ENCODE results near the gene NDUFB8.
A peak's percentile ranks its signal among the peaks of the same experiment; 100 is the strongest.

Gene NDUFB8

GRCh38 chr10:100518761-100519241 lies 10.9 kb downstream of the NDUFB8 start:
- H3K4me1 ChIP-seq (ENCODE audit: insufficient read depth, low read length): peaks cover 12% of the 10 kb centered on the region
- H3K36me3 ChIP-seq (ENCODE audit: insufficient read depth, low read length): peaks cover 31% of the 10 kb centered on the region
- H2AFZ ChIP-seq (ENCODE audit: low read depth, low read length): no peak overlapping the region
- H3K9me3 ChIP-seq (ENCODE audit: insufficient read depth, low read length, severe bottlenecking): no peaks in the 10 kb centered on the region
- no peaks in the 10 kb centered on the region for H3K27me3 ChIP-seq (ENCODE audit: insufficient read depth, low read length, poor library complexity)
- peak; percentile 75 for DNase-seq
- no peak overlapping the region for H3K4me3 ChIP-seq (ENCODE audit: low read depth in 1 of 2, low read length in 2 of 2)
- H3K4me2 ChIP-seq (ENCODE audit: insufficient read depth, low read length): no peak overlapping the region
- no peaks in the 10 kb centered on the region for H3K79me2 ChIP-seq (ENCODE audit: insufficient read depth, low read length)
- TF ChIP-seq CTCF (IDR thresholded peaks at IDR 0.05; ENCODE audit: borderline replicate concordance, extremely low read depth, low read length, poor library complexity, severe bottlenecking) (peak; percentile 89), EZH2 (IDR thresholded peaks at IDR 0.05; ENCODE audit: borderline replicate concordance, low read depth, low read length, severe bottlenecking) (no peak)
- no peaks in the 10 kb centered on the region for H4K20me1 ChIP-seq (ENCODE audit: insufficient read depth, low read length)
- ATAC-seq (ENCODE audit: insufficient read depth, low read depth): peak; percentile 82
- H3K9ac ChIP-seq (ENCODE audit: low read depth, low read length): 0 out of 2 replicates have a peak overlapping the region, but pooled peaks have one; percentile 5
- peak overlapping the region; percentile 35 for H3K27ac ChIP-seq (ENCODE audit: low read length)

- Histone ChIP-seq H4K20me1 (ENCODE audit: insufficient read depth, low read length) (no peaks in the 10 kb centered on the region), H3K4me3 (ENCODE audit: low read depth in 1 of 2, low read length in 2 of 2) (no peak overlapping the region), H3K36me3 (ENCODE audit: insufficient read depth, low read length) (peaks cover 14% of the 10 kb centered on the region), H3K9ac (ENCODE audit: low read depth, low read length) (no peak overlapping the region), H3K4me2 (ENCODE audit: insufficient read depth, low read length) (no peak overlapping the region), H3K27me3 (ENCODE audit: insufficient read depth, low read length, poor library complexity) (no peaks in the 10 kb centered on the region), H3K79me2 (ENCODE audit: insufficient read depth, low read length) (no peaks in the 10 kb centered on the region), H2AFZ (ENCODE audit: low read depth, low read length) (no peak overlapping the region), H3K4me1 (ENCODE audit: insufficient read depth, low read length) (peaks cover 24% of the 10 kb centered on the region), H3K9me3 (ENCODE audit: insufficient read depth, low read length, severe bottlenecking) (no peaks in the 10 kb centered on the region), H3K27ac (ENCODE audit: low read length) (peak overlapping the region; percentile 30; the same call in 1 of the 2 replicates)
- TF ChIP-seq CTCF (IDR thresholded peaks at IDR 0.05; ENCODE audit: borderline replicate concordance, extremely low read depth, low read length, poor library complexity, severe bottlenecking) (peak; percentile 27), EZH2 (IDR thresholded peaks at IDR 0.05; ENCODE audit: borderline replicate concordance, low read depth, low read length, severe bottlenecking) (no peak)
- no peak for ATAC-seq (ENCODE audit: insufficient read depth, low read depth)
- DNase-seq: no peak
These were observed 12.8 kb downstream of the NDUFB8 start for GRCh38 chr10:100516847-100517246.

- H2AFZ ChIP-seq (ENCODE audit: low read depth, low read length): no peak overlapping the region
These were observed 14.1 kb downstream of the NDUFB8 start for GRCh38 chr10:100515612-100516011.

More at GRCh38 chr10:100515612-100516011, 14.1 kb downstream of the NDUFB8 start:
- peaks cover 14% of the 10 kb centered on the region for H3K36me3 ChIP-seq (ENCODE audit: insufficient read depth, low read length)
- ATAC-seq (ENCODE audit: insufficient read depth, low read depth) (no peak), DNase-seq (no peak)
- H3K9ac ChIP-seq (ENCODE audit: low read depth, low read length): no peak overlapping the region
- H3K27ac ChIP-seq (ENCODE audit: low read length): no peak overlapping the region
- no peaks in the 10 kb centered on the region for H4K20me1 ChIP-seq (ENCODE audit: insufficient read depth, low read length)
- H3K27me3 ChIP-seq (ENCODE audit: insufficient read depth, low read length, poor library complexity): no peaks in the 10 kb centered on the region
- TF ChIP-seq CTCF (IDR thresholded peaks at IDR 0.05; ENCODE audit: borderline replicate concordance, extremely low read depth, low read length, poor library complexity, severe bottlenecking): no peak
- TF ChIP-seq EZH2 (IDR thresholded peaks at IDR 0.05; ENCODE audit: borderline replicate concordance, low read depth, low read length, severe bottlenecking): no peak
- no peaks in the 10 kb centered on the region for H3K9me3 ChIP-seq (ENCODE audit: insufficient read depth, low read length, severe bottlenecking)
- no peak overlapping the region for H3K4me2 ChIP-seq (ENCODE audit: insufficient read depth, low read length)
- H3K79me2 ChIP-seq (ENCODE audit: insufficient read depth, low read length): no peaks in the 10 kb centered on the region
- H3K4me1 ChIP-seq (ENCODE audit: insufficient read depth, low read length): peaks cover 36% of the 10 kb centered on the region
- no peak overlapping the region for H3K4me3 ChIP-seq (ENCODE audit: low read depth in 1 of 2, low read length in 2 of 2)
